GM23338 (cell line): Measurements from ENCODE around the gene SENP5. TPM values are rescaled to one million over a fixed set of nuclear protein-coding genes. Genes with fewer than 3 reads are reported as not detected.

Experiments used
- CREB1 ChIP-seq: fragments of 250-450 bp; sonication (Bioruptor Pico); IDR thresholded peaks from 2 replicates; pipeline ENCODE4 v1.5.0; 2020; ENCODE audit warnings: low read depth, mild to moderate bottlenecking, moderate library complexity
- EZH2phosphoT487 ChIP-seq: fragments of 200-600 bp; sonication (generic); IDR thresholded peaks from one replicate; pipeline ENCODE4 v1.8.1; 2018; ENCODE audit warnings: antibody characterized with exemption; ENCODE audit not compliant: unreplicated experiment
- NANOG ChIP-seq: IDR thresholded peaks from 2 replicates; pipeline ENCODE4 v1.6.1; 2016; ENCODE audit warnings: antibody characterized with exemption, borderline replicate concordance
- REST ChIP-seq: IDR thresholded peaks from one replicate; pipeline ENCODE4 v1.6.1; 2018; ENCODE audit warnings: antibody characterized with exemption; ENCODE audit not compliant: unreplicated experiment
- ZNF114 ChIP-seq: fragments of 250-450 bp; sonication (Bioruptor Pico); IDR thresholded peaks from 2 replicates; pipeline ENCODE4 v1.5.0; 2020; ENCODE audit warnings: mild to moderate bottlenecking, moderate library complexity
- polyA plus RNA-seq: library from polyadenylated mRNA; unstranded; fragments of >200 nt; fragmentation: Nextera tagmentation; extraction: Ambion mirVana; gene quantifications from 2 replicates; pipeline ENCODE4 v1.2.1, GENCODE V29; 2016
- total RNA-seq: library from RNA; depleted of rRNA; stranded (reverse); fragments of >200 nt; shearing (Covaris generic); gene quantifications from 2 replicates; pipeline ENCODE4 v1.2.3, GENCODE V29; 2014
- TF ChIP-seq, protein P1 (sequence below): fragments of 250-450 bp; sonication (Bioruptor Pico); IDR thresholded peaks from 2 replicates; pipeline ENCODE4 v1.5.0; 2020; ENCODE audit warnings: mild to moderate bottlenecking, moderate library complexity
- TF ChIP-seq, protein P2 (sequence below), 2 experiments: fragments of 200-600 bp in 1 of 2; sonication (generic) in 1 of 2; conservative IDR thresholded peaks; 2 replicates each; pipeline versions ENCODE4 v1.5.1 to v1.6.1; 2016 to 2017; ENCODE audit warnings: antibody characterized with exemption in 2 of 2, low read depth in 2 of 2, mild to moderate bottlenecking in 2 of 2, moderate library complexity in 1 of 2

Gene SENP5
- total and polyA plus RNA-seq, 2 experiments from 2014 or later: 12.2 to 34.3 TPM

DNA sequence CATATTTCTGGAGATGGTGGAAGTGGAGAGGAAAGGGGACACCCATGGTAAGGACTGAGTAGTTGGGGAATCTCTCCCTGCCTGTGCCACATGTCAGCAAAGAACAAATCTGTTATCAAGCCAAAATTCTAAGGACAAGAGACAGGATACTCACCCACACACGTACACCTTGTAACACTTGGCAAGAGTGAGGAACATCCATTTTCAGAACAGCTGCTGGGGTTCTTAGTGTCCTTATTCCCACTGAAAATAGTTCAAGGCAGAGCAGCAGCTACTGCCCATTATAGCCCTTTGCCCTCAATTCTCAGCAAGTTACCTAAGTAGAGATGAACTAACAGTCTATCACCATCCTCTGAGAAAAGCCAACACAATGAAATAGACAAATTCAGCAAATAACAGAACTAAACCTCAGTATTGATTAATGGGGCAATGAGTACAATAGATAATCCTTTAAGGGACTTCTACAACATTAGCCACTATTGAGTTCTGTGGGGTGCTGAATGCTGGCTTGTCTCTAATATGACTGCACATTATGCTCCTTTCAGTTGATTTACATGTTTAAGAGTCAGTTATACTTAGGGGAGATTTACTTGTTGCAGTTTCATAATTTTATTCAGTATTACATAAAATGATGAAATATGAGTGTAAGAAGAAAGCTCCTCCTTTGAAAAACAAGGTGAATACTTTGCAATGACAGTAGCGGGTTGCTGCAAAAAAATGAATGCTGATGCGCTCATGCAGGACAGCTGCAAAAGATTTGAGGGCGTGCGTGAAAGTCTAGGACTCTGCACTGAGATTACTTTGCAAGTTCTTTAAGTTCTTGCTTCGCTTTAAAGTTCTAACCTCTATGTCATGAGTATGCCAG lies 22.4 kb downstream of the SENP5 start (continued):
- TF ChIP-seq, protein P1, sequence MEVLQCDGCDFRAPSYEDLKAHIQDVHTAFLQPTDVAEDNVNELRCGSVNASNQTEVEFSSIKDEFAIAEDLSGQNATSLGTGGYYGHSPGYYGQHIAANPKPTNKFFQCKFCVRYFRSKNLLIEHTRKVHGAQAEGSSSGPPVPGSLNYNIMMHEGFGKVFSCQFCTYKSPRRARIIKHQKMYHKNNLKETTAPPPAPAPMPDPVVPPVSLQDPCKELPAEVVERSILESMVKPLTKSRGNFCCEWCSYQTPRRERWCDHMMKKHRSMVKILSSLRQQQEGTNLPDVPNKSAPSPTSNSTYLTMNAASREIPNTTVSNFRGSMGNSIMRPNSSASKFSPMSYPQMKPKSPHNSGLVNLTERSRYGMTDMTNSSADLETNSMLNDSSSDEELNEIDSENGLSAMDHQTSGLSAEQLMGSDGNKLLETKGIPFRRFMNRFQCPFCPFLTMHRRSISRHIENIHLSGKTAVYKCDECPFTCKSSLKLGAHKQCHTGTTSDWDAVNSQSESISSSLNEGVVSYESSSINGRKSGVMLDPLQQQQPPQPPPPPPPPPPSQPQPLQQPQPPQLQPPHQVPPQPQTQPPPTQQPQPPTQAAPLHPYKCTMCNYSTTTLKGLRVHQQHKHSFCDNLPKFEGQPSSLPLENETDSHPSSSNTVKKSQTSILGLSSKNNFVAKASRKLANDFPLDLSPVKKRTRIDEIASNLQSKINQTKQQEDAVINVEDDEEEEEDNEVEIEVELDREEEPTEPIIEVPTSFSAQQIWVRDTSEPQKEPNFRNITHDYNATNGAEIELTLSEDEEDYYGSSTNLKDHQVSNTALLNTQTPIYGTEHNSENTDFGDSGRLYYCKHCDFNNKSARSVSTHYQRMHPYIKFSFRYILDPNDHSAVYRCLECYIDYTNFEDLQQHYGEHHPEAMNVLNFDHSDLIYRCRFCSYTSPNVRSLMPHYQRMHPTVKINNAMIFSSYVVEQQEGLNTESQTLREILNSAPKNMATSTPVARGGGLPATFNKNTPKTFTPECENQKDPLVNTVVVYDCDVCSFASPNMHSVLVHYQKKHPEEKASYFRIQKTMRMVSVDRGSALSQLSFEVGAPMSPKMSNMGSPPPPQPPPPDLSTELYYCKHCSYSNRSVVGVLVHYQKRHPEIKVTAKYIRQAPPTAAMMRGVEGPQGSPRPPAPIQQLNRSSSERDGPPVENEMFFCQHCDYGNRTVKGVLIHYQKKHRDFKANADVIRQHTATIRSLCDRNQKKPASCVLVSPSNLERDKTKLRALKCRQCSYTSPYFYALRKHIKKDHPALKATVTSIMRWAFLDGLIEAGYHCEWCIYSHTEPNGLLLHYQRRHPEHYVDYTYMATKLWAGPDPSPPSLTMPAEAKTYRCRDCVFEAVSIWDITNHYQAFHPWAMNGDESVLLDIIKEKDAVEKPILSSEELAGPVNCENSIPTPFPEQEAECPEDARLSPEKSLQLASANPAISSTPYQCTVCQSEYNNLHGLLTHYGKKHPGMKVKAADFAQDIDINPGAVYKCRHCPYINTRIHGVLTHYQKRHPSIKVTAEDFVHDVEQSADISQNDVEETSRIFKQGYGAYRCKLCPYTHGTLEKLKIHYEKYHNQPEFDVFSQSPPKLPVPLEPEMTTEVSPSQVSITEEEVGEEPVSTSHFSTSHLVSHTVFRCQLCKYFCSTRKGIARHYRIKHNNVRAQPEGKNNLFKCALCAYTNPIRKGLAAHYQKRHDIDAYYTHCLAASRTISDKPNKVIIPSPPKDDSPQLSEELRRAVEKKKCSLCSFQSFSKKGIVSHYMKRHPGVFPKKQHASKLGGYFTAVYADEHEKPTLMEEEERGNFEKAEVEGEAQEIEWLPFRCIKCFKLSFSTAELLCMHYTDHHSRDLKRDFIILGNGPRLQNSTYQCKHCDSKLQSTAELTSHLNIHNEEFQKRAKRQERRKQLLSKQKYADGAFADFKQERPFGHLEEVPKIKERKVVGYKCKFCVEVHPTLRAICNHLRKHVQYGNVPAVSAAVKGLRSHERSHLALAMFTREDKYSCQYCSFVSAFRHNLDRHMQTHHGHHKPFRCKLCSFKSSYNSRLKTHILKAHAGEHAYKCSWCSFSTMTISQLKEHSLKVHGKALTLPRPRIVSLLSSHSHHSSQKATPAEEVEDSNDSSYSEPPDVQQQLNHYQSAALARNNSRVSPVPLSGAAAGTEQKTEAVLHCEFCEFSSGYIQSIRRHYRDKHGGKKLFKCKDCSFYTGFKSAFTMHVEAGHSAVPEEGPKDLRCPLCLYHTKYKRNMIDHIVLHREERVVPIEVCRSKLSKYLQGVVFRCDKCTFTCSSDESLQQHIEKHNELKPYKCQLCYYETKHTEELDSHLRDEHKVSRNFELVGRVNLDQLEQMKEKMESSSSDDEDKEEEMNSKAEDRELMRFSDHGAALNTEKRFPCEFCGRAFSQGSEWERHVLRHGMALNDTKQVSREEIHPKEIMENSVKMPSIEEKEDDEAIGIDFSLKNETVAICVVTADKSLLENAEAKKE (CRISPR knock-in tag): no peak
- TF ChIP-seq ZNF114 (CRISPR knock-in tag) (no peak), REST (no peak), EZH2phosphoT487 (no peak), NANOG (no peak), CREB1 (no peak)
- TF ChIP-seq, protein P2, sequence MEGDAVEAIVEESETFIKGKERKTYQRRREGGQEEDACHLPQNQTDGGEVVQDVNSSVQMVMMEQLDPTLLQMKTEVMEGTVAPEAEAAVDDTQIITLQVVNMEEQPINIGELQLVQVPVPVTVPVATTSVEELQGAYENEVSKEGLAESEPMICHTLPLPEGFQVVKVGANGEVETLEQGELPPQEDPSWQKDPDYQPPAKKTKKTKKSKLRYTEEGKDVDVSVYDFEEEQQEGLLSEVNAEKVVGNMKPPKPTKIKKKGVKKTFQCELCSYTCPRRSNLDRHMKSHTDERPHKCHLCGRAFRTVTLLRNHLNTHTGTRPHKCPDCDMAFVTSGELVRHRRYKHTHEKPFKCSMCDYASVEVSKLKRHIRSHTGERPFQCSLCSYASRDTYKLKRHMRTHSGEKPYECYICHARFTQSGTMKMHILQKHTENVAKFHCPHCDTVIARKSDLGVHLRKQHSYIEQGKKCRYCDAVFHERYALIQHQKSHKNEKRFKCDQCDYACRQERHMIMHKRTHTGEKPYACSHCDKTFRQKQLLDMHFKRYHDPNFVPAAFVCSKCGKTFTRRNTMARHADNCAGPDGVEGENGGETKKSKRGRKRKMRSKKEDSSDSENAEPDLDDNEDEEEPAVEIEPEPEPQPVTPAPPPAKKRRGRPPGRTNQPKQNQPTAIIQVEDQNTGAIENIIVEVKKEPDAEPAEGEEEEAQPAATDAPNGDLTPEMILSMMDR (conservative IDR thresholded peaks at IDR 0.05; ENCODE audit: low read depth in 2 of 2): no peak
